ENCODE data around the gene TRAPPC12.
"Not testable (repeated sequence)": the region's sequence is repeated elsewhere in the genome, so short reads cannot be mapped to it uniquely, and the experiment has no call there.

Gene TRAPPC12

DNA sequence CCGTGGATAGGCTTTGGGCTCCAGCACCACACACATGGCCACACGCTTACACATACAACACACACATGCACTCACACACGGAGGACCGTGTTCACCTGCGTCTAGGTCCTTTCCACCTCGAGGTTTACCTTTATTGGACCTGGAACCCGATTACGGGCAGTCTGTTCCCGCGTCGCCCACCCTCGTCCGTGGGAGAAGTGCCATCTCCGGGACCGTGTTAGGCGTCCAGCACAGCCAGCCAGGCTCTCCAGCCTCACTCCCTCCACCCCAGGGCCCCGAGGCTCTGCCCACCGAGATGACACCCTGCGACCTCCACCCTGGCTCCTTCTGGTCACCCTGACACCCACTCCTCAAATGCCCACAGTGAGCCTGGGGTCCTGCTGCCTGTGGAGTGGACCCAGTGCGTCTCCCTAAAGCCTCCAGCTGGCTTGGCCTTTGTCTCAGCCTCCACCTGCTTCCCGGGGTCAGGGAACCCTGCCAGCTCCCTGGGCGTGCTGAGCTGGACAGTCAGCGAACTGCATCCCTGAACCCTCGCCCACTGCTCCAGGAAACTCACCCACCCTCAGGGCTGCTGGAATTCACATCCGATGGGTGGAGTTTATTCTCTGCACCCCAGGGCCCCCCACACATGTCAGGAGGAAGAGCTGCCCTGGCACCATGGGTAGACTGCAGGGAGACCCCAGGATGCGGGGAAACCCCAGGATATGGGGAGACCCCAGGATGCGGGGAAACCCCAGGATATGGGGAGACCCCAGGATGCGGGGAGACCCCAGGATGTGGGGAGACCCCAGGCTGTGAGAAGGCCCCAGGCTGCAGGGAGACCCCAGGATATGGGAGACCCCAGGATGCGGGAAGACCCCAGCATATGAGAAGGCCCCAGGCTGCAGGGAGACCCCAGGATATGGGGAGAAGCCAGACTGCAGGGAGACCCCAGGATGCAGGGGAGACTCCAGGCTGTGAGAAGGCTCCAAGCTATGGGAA, 106.8 kb downstream of the TRAPPC12 start:
- DNase-seq (ENCODE audit: low read depth): no peak

DNA sequence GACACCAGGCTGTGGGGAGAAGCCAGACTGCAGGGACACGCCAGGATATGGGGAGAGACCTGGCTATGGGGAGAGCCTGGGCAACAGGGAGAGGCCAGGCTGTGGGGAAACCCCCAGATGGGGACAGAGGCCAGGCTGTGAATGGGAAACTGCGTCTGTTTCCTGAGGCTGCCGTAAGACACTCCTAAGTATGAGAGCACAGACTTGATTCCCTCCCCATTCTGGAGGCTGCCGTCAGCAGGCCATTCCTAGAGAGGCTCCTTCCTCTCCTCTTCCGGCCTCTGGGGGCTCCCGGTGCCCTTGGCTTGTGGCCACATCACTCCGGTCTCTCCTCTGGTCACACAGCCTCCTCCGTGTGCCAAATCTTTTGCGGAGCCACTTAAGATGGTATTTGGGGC, 107.5 kb downstream of the TRAPPC12 start:
- no peak for DNase-seq (ENCODE audit: low read depth)

GRCh38 chr2:3487432-3487831, 107.9 kb downstream of the TRAPPC12 start:
- no peak for DNase-seq (ENCODE audit: low read depth)

GRCh38 chr2:3488061-3488531, 108.6 kb downstream of the TRAPPC12 start:
- no peak for DNase-seq (ENCODE audit: low read depth)

GRCh38 chr2:3488855-3489763, 109.6 kb downstream of the TRAPPC12 start:
- no peak for DNase-seq (ENCODE audit: low read depth)

DNA sequence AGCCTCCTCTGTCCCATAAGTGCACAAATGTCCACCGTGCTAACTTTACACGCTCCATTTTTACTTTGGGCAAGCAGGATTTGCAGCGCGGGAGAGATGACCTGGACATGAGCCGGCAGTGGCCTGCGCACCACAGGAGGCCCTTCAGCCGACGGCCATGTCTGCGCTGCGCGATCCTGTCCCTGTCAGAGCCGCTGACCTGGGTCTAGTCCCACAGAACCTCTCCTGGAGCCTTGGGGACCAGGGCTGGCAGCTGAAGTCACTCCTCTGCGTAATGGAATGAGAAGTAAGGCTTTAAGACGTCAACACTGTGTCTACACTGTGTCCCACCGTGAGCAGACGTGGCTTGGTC, 110.2 kb downstream of the TRAPPC12 start:
- no peak for DNase-seq (ENCODE audit: low read depth)

DNA sequence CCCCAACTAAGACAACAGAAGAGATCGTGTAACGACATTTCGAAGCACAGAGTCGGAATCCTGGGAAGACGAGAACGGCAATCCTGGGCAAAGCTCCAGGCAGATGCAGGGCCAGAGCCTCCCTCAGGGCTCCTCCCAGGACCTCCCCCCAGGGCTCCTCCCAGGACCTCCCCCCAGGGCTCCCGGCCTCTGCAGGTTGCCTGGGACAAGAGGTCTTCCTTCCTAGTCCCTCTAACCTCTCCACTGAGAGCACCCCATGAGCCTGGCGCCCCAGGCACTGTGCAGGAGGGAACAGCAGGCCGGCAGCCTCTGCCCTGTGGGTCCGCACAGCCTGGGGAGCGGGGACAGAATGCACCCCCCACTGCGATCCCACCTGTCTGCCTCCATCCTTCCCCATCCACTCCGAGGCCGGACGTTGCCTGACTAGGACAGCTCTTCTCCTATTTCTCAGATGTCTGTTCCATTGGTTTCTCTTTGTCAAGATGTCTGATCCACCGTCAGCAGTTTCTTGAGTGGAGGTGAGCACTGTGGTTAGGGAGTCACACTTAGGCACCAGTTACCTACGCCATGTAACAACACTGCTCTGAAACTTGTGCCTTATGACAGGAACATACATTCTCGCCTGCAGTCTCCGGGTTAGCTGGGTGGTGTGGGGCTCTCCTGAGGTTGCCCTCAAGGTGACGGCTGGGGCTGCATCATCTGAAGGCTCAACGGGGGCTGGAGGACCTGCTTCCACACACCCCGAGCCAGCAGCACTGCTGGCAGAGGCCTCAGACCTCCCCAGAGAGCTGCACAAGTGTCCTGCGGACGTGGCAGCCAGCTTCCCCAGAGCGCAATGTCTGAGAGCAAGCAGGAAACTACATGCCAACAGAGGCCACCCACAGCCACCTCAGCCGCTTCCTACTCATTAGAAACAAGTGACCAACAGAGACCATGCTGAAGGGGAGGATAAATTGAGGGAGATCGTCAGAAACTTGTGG, 111.0 kb downstream of the TRAPPC12 start:
- no peak for DNase-seq (ENCODE audit: low read depth)

GRCh38 chr2:3491306-3491705, 111.8 kb downstream of the TRAPPC12 start:
- no peak for DNase-seq (ENCODE audit: low read depth)

- DNase-seq (ENCODE audit: low read depth): no peak
Measured at GRCh38 chr2:3491716-3492474, 112.4 kb downstream of the TRAPPC12 start.

GRCh38 chr2:3492475-3492787, 112.9 kb downstream of the TRAPPC12 start:
- DNase-seq (ENCODE audit: low read depth): not testable (repeated sequence)

GRCh38 chr2:3492951-3493614, 113.6 kb downstream of the TRAPPC12 start:
- DNase-seq (ENCODE audit: low read depth): peak; percentile 99

- DNase-seq (ENCODE audit: low read depth): peak; percentile 94
Measured at GRCh38 chr2:3493615-3494007, 114.1 kb downstream of the TRAPPC12 start.

DNA sequence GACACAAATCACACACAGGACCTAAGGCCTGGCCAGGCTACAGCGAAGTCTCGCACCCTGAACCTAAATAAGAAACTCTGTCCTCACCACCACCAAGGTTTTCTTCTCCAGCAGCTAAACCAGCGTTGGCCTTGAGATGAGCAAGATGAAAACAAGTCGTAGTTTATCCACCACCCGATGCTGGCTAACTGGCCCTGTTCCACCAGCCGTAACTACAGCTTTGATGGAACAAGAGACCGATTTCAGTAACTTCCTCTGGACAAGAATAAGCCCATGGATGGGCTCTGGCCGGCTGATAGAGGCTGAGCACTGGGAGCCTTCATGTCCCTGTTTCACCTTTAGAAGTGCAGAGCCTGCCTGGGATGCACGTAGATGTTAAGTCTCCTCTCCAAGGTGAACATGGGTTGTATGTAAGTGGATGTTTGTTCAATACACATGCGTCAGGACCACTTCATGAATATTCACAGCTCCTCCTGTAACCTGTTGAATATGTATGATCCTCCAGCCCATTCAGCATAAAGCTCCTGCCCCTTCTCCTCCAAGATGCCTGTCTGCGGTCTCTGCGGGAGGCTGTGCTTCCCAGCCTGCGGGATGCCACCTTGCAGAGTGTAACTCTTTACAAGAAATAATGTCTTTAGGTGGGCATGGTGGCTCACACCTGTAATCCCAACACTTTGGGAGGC, 115.6 kb downstream of the TRAPPC12 start:
- DNase-seq (ENCODE audit: low read depth): no peak

- not testable (repeated sequence) for DNase-seq (ENCODE audit: low read depth)
Measured at GRCh38 chr2:3496708-3497080, 117.2 kb downstream of the TRAPPC12 start.

GRCh38 chr2:3498783-3499394, 119.4 kb downstream of the TRAPPC12 start:
- no peak for DNase-seq (ENCODE audit: low read depth)

- DNase-seq (ENCODE audit: low read depth): no peak
Measured at GRCh38 chr2:3500326-3500899, 120.9 kb downstream of the TRAPPC12 start.

- DNase-seq (ENCODE audit: low read depth): no peak
Measured at GRCh38 chr2:3503046-3503445, 123.6 kb downstream of the TRAPPC12 start.

- no peak for DNase-seq (ENCODE audit: low read depth)
Measured at GRCh38 chr2:3503483-3503882, 124.0 kb downstream of the TRAPPC12 start.

- no peak for DNase-seq (ENCODE audit: low read depth)
Measured at GRCh38 chr2:3504741-3505140, 125.2 kb downstream of the TRAPPC12 start.
